ENCODE measurements around the gene F10.

F10 gene

GRCh38 chr13:113151745-113152690, 29.4 kb downstream of the F10 start:
- no peak overlapping the region; the same call in 1 of the 2 replicates for H3K9ac ChIP-seq (ENCODE audit: low read depth, low read length)
- no peaks in the 10 kb centered on the region for H3K36me3 ChIP-seq (ENCODE audit: insufficient read depth, low read length)
- H3K4me1 ChIP-seq (ENCODE audit: insufficient read depth, low read length) = peaks cover 8% of the 10 kb centered on the region
- H3K9me3 ChIP-seq (ENCODE audit: control insufficient read depth, insufficient read depth, low read length) = no peaks in the 10 kb centered on the region

- Histone ChIP-seq H3K9me3 (ENCODE audit: control insufficient read depth, insufficient read depth, low read length) (no peaks in the 10 kb centered on the region), H3K9ac (ENCODE audit: low read depth, low read length) (peak overlapping the region; percentile 55; the same call in 1 of the 2 replicates), H3K4me1 (ENCODE audit: insufficient read depth, low read length) (peaks cover 8% of the 10 kb centered on the region), H3K36me3 (ENCODE audit: insufficient read depth, low read length) (no peaks in the 10 kb centered on the region)
Measured at GRCh38 chr13:113152691-113152983, 30.0 kb downstream of the F10 start.

GRCh38 chr13:113152984-113153809, 30.6 kb downstream of the F10 start:
- Histone ChIP-seq H3K9me3 (ENCODE audit: control insufficient read depth, insufficient read depth, low read length) (no peaks in the 10 kb centered on the region), H3K4me1 (ENCODE audit: insufficient read depth, low read length) (peaks cover 11% of the 10 kb centered on the region), H3K9ac (ENCODE audit: low read depth, low read length) (peak overlapping the region; percentile 55), H3K36me3 (ENCODE audit: insufficient read depth, low read length) (no peaks in the 10 kb centered on the region)

- peak overlapping the region; percentile 55 for H3K9ac ChIP-seq (ENCODE audit: low read depth, low read length)
- H3K4me1 ChIP-seq (ENCODE audit: insufficient read depth, low read length) = peaks cover 17% of the 10 kb centered on the region
- no peaks in the 10 kb centered on the region for H3K9me3 ChIP-seq (ENCODE audit: control insufficient read depth, insufficient read depth, low read length)
- no peaks in the 10 kb centered on the region for H3K36me3 ChIP-seq (ENCODE audit: insufficient read depth, low read length)
Measured at GRCh38 chr13:113153810-113154748, 31.5 kb downstream of the F10 start.

GRCh38 chr13:113155201-113155600, 32.6 kb downstream of the F10 start:
- no peak overlapping the region for H3K9ac ChIP-seq (ENCODE audit: low read depth, low read length)
- H3K4me1 ChIP-seq (ENCODE audit: insufficient read depth, low read length) = peaks cover 21% of the 10 kb centered on the region

GRCh38 chr13:113155982-113156655, 33.5 kb downstream of the F10 start:
- Histone ChIP-seq H3K4me1 (ENCODE audit: insufficient read depth, low read length) (peaks cover 21% of the 10 kb centered on the region), H3K9ac (ENCODE audit: low read depth, low read length) (no peak overlapping the region), H3K9me3 (ENCODE audit: control insufficient read depth, insufficient read depth, low read length) (no peaks in the 10 kb centered on the region), H3K36me3 (ENCODE audit: insufficient read depth, low read length) (no peaks in the 10 kb centered on the region)

More at GRCh38 chr13:113155201-113155600, 32.6 kb downstream of the F10 start:
- Histone ChIP-seq H3K36me3 (ENCODE audit: insufficient read depth, low read length) (no peaks in the 10 kb centered on the region), H3K9me3 (ENCODE audit: control insufficient read depth, insufficient read depth, low read length) (no peaks in the 10 kb centered on the region)

GRCh38 chr13:113157206-113157928, 34.8 kb downstream of the F10 start:
- H3K4me1 ChIP-seq (ENCODE audit: insufficient read depth, low read length) = peaks cover 17% of the 10 kb centered on the region; the same call in 1 of the 2 replicates
- no peaks in the 10 kb centered on the region for H3K36me3 ChIP-seq (ENCODE audit: insufficient read depth, low read length)
- no peak overlapping the region for H3K9ac ChIP-seq (ENCODE audit: low read depth, low read length)
- H3K9me3 ChIP-seq (ENCODE audit: control insufficient read depth, insufficient read depth, low read length) = no peaks in the 10 kb centered on the region

- peaks cover 15% of the 10 kb centered on the region; the same call in 1 of the 2 replicates for H3K4me1 ChIP-seq (ENCODE audit: insufficient read depth, low read length)
- H3K36me3 ChIP-seq (ENCODE audit: insufficient read depth, low read length) = no peaks in the 10 kb centered on the region
- peak within 1 kb of the TSS; percentile 9; the same call in 1 of the 2 replicates for H3K9ac ChIP-seq (ENCODE audit: low read depth, low read length)
- no peaks in the 10 kb centered on the region for H3K9me3 ChIP-seq (ENCODE audit: control insufficient read depth, insufficient read depth, low read length)
Measured at GRCh38 chr13:113157929-113158747, 35.5 kb downstream of the F10 start, which contains the start of gene PROZ. PROZ (plus strand) TSS chr13:113158648; CDS start chr13:113158661, 13 bp downstream.

- Histone ChIP-seq H3K36me3 (ENCODE audit: insufficient read depth, low read length) (no peaks in the 10 kb centered on the region), H3K9ac (ENCODE audit: low read depth, low read length) (no peak overlapping the region), H3K9me3 (ENCODE audit: control insufficient read depth, insufficient read depth, low read length) (no peaks in the 10 kb centered on the region), H3K4me1 (ENCODE audit: insufficient read depth, low read length) (peaks cover 15% of the 10 kb centered on the region; the same call in 1 of the 2 replicates)
Measured at GRCh38 chr13:113158946-113159345, 36.3 kb downstream of the F10 start.

- Histone ChIP-seq H3K9ac (ENCODE audit: low read depth, low read length) (no peak overlapping the region), H3K4me1 (ENCODE audit: insufficient read depth, low read length) (peaks cover 13% of the 10 kb centered on the region; the same call in 1 of the 2 replicates), H3K9me3 (ENCODE audit: control insufficient read depth, insufficient read depth, low read length) (no peaks in the 10 kb centered on the region), H3K36me3 (ENCODE audit: insufficient read depth, low read length) (no peaks in the 10 kb centered on the region)
Measured at GRCh38 chr13:113159701-113160100, 37.1 kb downstream of the F10 start.

GRCh38 chr13:113160983-113161382, 38.4 kb downstream of the F10 start:
- no peaks in the 10 kb centered on the region for H3K36me3 ChIP-seq (ENCODE audit: insufficient read depth, low read length)
- no peaks in the 10 kb centered on the region for H3K9me3 ChIP-seq (ENCODE audit: control insufficient read depth, insufficient read depth, low read length)
- no peak overlapping the region for H3K9ac ChIP-seq (ENCODE audit: low read depth, low read length)
- H3K4me1 ChIP-seq (ENCODE audit: insufficient read depth, low read length) = peaks cover 13% of the 10 kb centered on the region; the same call in 1 of the 2 replicates

GRCh38 chr13:113161433-113161832, 38.8 kb downstream of the F10 start:
- no peaks in the 10 kb centered on the region for H3K36me3 ChIP-seq (ENCODE audit: insufficient read depth, low read length)
- H3K9me3 ChIP-seq (ENCODE audit: control insufficient read depth, insufficient read depth, low read length) = no peaks in the 10 kb centered on the region
- peaks cover 13% of the 10 kb centered on the region; the same call in 1 of the 2 replicates for H3K4me1 ChIP-seq (ENCODE audit: insufficient read depth, low read length)
- H3K9ac ChIP-seq (ENCODE audit: low read depth, low read length) = no peak overlapping the region

Data from ES-I3 (cell line).